GM19240 (cell line): ENCODE results near the gene ATAD2B.
"Not testable (repeated sequence)": the region's sequence is repeated elsewhere in the genome, so short reads cannot be mapped to it uniquely, and the experiment has no call there.

Source experiments
- DNase-seq: peaks from one replicate; pipeline ENCODE4 v3.0.0; 2011; ENCODE audit warnings: low spot score; ENCODE audit not compliant: insufficient read length

The ATAD2B gene

DNA sequence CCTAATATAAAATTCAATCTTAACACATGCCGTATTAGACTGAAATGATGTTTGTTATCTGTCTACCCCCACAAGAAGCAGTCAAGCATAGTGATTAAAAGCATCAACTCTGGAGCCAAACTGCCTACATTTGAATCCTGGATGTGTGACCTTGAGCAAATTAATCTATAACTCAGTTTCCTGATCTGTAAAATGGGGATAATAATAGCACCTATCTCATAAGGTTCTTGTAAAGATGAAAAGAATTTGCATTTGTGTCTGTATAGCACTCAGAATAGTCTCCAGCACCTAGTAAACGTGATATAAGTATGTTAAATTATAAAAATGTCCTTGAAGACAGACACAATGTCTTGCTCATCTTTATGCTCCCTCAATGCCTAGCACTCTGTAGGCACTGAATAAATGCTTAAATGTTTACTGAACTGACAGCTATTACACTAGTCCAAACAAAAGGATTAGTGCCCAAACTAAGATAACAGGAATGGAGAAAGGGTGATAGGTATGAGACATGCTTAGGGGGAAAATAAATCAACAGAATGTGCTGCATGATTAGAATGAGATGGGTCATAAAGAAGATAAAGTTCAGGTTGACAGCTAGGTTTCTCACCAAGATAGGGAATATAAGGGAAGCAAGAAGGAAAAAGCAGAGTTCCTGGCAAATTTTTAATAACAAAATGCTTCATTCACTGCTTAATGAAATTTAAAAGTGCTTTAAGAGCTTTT, 180.6 kb downstream of the ATAD2B start:
- no peak for DNase-seq

DNA sequence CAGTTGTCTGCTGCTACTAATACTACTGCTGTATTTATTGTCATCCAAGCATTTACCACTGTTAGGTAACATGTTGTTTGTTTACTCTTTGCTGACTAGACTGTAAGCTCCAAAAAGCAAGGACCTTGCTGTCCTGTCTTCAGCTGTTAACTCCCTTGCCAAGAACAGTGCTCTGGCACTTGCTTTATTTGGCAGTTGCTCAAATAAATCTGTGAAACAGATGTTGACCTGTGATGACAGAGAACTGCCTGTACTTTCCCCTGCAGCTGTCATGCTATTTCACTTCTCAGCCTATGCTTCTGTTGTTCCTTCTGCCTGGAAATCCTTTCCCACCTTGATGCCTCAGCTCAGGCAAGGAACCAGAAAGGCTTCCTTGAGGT, 181.2 kb downstream of the ATAD2B start:
- no peak for DNase-seq

DNA sequence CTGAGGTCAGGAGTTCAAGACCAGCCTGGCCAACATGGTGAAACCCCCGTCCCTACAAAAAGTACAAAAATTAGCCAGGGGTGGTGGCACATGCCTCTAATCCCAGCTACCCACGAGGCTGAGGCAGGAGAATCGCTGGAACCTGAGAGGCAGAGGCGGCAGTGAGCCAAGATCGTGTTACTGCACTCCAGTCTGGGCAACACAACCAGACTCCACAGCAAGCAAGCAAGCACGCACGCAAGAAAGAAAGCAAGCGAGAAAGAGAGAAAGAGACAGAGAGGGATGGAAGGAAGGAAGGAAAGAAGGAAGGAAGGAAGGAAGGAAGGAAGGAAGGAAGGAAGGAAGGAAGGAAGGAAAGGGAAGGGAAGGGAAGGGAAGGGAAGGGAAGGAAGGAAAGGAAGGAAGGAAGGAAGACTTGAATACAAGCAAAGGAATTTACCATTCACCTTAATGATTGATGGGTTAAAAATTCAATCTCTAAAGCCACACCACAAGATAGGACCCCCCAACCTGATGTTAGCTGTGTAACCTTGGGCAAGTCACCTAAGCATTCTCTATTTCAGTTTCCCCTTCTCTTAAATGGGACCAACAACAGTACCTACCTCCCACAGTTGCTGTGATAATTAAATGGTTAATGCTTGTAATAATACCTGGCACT, 181.7 kb downstream of the ATAD2B start:
- DNase-seq = no peak

DNA sequence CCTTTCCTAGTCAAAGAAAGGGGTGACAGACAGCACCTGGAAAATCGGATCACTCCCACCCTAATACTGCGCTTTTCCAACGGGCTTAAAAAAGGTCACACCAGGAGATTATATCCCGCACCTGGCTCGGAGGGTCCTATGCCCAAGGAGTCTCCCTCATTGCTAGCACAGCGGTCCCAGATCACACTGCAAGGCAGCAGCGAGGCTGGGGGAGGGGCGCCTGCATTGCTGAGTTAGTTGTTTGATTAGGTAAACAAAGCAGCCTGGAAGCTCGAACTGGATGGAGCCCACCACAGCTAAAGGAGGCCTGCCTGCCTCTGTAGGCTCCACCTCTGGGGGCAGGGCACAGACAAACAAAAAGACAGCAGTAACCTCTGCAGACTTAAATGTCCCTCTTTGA, 190.1 kb downstream of the ATAD2B start:
- DNase-seq = not testable (repeated sequence)

DNA sequence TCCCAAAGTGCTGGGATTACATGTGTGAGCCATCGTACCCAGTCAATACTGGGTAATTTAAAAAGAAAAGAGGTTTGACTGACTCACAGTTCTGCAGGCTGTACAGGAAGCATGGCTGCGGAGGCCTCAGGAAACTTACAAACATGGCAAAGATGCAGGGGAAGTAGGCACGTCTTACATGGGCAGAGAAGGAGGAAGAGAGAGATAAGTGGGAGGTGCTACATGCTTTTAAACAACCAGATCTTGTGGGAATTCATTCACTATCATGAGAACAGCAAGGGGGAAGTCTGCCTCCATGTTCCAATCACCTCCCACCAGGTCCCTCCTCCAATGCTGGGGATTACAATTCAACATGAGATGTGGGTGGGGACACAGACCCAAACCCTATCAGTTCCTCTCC, 192.5 kb downstream of the ATAD2B start:
- DNase-seq = no peak

DNA sequence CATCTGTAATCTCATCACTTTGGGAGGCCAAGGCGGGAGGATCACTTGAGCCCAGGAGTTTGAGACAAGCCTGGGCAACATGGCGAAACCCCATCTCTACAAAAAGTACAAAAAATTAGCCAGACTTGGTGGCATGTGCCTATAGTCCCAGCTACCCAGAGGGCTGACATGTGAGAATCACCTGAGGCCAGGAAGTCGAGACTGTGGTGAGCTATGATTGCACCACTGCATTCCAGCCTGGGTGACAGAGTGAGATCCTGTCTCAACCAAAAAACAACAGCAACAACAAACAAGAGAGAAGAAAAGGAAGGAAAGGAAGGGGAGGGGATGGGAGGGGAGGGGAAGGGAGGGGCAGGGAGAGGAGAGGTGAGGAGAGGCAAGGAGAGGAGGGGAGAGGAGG, 203.9 kb downstream of the ATAD2B start:
- DNase-seq = not testable (repeated sequence)

DNA sequence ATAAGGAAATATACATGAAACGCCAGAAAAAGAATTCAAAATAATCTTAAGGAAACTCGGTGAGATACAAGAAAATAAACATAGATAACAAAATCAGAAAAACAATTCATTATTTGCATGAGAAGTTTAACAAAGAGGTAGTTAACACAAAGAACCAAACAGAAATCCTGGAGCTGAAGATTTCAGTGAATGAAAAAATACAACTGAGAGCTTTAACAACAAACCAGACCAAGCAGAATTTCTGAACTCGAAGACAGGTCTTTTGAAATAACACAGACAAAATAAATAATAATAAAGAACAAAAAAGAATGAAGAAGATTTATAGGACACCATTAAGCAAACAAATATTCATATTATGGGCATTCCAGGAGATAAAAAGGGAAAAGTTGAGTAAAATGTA, 204.7 kb downstream of the ATAD2B start:
- DNase-seq = no peak

DNA sequence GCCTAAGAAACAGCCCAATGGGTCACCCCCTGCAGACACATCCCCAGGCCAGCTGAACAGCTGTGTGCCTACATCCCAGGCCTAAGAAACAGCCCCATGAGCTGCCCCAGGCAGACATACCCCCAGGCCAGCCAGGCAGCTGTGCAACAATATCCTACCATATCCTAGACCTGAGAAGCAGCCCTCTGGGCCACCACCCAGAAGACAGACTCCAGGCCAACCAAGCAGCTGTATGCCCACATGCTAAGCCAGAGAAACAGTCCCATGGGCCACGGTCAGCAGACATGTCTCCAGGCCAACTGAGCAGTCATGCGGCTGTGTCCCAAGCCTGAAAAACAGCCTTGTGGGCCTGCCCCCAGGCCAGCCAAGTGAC, 205.5 kb downstream of the ATAD2B start:
- DNase-seq = no peak

DNA sequence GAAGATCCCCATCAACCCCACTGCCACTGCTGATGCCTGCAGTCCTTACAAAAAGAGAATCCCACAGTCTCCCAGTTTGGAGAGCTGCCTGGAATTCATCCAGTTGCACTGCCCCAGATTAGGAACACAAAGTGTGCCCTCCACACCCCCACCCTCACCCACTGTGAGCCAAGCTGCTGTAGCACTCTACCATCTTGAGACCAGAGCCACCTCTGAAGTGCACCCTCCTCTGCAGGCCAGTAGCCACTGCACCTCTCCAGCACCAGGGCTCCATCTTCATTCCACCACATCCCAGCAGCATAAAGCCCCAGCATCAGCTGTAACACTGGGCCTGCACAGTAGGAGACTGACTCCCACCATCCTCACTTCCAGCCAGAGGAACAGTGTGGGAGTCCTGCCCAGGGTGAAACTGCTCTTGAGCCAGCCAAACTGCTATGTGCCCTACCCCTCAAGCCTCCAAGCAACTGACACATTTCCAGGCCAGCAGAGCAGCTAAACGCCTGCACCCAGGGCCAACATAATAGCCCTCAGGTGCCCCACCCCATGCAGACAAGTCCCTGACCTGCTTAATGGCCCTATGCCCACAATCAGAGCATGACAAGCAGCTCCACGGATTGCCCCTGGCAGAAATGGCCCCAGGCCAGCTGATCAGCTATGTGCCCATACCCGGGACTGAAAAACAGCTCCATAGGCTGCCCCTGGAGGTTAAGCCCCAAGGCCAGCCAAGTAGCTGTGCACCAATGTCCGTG, 206.0 kb downstream of the ATAD2B start:
- DNase-seq = no peak

DNA sequence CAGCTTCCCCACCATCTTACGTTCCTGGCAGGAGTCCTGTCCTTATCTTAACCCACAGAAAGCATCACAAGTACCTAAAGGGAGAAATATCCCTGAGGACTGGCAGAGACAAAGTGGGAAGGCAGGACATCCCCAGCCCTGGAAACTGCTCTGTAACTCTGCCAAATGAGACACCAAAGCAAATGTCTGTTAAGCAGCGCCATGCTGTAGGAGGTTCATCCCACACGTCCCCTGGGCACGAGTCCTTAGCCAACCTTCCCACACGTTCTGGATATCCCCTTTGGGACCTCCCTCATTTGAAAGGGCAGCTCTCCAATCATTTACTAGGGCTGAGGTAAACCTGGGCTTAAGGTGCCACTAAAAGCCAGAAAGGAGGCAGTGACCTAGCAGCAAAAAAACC, 207.2 kb downstream of the ATAD2B start:
- DNase-seq = no peak

DNA sequence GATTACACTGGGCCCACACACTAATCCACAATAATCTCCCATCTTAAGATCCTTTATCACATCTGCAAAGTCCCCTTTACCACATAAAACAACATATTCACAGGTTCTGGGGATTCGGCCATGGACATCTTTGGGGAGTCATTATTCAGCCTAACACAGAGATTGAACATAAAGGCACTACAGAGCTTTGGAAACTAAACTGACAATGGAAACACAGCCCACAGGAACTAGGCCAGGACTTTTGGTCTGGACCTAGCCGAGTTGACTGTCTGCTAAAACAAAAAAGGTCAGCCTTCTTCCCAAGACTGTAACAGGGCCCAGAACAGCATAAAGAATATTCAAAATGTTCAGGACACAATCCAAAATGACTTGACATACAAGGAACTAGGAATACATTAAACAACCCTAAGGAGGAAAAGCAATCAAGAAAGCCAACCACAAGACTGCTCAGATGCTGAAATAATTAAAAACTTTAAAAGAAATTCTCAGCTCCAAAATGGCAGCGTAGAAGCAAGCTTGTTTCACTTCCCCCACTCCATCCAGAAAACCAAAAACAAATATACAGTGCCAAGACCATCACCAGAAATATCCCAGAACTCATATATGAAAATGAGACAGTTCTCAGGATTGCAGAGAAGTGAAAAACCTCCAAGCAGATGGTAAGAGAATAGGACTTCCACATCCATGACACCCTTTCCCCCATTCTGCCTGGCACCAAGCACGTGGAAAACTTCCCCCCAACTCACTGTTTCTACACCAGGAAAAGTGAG, 207.8 kb downstream of the ATAD2B start:
- DNase-seq = no peak

DNA sequence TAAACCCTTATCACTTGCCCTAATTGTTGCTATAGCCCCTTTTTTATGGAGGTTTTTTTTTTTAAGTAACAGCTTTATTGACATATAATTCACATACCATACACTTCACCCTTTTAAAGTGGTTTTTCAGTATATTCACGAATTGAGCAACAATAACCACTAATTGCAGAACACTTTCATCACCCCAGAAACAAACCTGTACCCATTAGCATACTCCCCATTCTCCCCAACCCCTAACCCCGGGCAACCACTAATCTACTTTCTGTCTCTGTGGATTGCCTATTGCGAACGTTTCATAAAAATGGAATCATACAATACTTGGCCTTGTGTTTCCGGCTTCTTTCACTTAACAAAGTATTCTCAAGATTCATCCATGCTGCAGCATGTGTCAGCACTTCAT, 213.6 kb downstream of the ATAD2B start:
- no peak for DNase-seq

DNA sequence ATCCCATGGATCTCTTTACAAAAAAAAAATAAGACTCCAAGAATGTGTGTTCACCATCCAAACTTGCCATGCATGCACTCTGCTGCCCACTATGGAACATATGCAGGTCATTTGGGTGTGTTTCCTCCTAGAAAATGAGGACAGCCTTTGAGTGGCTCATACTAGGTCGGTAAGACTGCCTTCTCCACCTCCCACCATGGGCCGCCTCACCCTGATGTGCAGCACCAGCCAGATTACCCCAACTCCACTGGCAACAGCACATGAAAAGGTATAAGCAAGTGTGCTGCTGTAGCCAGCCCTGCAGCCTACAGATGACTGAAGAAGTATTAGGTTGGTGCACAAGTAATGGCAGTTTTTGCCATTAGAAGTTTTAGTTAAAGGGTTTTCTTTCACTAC, 214.2 kb downstream of the ATAD2B start:
- no peak for DNase-seq

DNA sequence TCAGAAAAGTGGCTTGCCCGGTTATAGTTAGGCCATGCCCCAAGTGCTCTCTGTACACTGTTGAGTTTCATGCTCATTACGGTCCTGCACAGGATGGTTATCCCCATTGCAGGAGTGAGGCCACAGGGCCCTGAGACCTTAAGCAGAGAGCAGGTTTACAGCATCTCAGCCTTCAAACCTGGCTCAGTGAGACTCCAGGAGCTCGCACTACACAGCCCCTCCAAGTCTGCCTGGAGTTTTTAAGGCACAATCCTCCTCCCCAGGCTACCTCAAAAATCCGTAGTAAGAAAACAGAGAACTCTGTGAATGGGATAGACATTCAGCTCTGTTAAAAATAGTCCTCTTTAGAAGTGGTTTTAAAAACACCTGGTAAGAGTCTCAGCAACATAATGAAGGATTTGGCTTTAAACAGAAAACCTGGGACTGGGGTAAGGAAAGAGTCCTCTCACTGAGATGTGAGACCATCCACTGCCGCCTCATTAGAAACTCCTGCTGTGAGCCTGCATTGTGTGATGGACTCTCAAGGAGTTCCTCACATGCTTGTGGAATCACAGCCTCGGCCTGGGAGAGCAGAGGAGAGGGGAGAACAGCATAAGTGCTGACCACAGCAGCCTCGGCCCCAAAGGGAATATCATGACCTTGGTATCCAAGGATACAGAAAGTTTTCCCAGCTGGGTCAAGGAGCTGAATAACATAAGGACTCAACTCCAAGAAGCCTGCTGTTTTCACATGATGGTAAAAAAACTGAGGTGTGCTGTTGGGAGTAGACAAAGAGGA, 214.8 kb downstream of the ATAD2B start:
- DNase-seq = no peak

DNA sequence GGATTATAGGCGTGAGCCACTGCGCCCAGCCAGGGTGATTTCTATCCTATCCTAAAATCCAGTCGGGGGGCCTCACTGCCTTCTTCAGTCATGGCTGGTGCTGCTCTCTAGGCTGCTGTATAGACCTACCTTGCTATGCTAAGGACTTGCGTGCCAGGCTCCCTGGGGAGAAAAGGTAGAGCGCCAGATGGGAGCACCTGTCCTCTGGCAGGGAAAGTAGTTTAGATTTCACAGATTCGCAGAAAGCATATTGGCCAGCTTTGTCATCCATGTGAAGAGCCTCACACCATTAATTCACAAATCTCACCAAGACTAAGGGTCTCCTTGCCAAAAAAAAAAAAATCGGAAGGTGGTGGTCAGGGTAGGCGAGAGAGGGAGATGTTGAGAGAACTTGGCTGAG, 217.6 kb downstream of the ATAD2B start:
- DNase-seq = no peak

DNA sequence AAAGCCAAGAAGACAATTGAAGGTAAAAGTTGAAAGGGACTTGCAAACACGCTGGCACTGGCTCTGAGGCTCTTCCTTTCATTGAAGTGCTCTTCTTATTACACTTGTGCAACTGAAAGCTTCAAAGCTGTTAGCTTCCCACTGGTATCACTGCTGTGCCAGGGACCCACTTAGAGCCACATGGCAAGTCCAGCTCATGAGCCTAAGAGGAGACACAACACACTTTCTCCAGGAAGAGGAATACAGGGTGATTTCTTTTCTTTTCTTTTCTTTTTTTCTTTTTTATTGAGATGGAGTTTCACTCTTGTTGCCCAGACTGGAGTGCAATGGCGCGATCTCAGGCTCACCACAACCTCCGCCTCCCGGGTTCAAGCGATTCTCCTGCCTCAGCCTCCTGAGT, 218.2 kb downstream of the ATAD2B start:
- DNase-seq = no peak

DNA sequence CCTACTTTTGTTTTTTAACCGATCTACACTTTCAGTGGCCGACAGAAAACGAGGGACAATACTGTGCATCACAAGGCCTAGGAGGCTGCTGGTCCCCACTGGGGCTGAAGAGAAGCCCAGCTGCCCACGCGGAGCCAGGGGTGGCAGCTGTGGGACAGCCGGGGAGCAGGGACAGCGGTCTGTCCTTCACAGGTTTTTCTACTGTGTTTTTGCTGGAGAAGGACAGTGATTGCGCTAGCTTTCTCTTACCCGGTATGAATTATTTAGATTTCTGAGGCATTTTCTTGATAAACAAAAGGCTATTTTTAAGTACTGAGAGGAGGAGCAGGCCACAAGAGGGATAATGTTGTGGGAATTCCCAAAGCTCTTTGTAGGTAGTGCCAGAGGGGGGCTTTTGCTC, 219.8 kb downstream of the ATAD2B start:
- DNase-seq = no peak

DNA sequence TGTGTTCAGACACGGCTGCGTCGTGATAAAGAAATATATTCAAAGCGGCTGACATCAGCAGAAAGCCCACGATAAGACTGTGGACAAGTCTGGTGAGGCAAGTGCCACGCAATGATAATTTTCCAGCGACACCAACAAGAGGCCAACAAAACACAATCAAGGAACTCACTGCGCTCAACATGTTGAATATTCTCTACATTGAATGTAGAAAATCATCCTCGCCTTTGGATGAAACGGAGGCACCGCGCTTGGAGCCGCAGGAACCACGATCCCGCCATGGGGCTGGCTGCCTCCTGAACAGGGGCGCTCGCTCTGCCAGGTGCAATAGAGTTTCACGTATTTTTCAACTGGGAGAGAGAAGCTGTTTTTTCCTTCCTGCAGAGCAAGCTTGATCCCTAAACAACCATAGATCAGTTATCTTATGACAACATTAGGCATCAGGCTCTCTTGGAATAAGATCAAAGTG, 220.3 kb downstream of the ATAD2B start:
- no peak for DNase-seq

DNA sequence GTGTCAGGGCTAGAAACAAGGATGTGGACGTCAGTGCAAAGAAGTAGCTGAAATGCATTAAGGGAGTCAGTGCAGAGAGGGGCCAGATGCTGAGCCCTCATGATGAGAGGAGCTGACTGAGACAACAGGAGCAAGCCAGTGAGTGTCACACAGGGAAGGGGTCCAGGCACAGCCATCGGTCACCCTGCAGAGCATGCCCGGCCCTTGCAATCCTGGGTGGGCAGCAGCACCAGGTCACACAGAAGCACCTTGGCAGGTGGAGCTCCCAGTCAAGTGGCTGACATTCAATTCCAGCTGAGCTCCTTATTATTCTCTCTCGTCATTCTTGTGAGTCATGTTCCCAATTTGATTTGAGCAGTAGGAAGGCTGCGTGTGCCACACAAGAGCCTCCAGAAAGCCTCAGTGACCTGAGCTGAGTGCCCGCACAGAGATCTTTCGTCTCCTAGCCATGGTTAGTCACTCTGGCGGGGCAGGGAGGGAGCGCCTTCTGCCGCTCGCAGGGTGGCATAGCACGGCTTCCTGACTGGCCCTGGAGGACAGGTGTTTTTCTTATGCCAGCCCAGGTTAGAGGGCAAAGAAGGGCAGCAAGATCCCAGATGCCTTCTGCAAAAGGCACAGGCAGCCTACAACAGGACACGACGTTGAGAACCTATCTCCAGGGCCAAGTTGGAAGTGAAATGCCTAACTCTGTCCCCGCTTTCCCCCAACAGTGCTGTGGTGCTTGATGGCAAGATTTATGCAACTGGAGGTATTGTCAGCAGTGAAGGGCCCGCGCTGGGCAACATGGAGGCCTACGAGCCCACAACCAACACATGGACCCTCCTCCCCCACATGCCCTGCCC, 220.9 kb downstream of the ATAD2B start:
- no peak for DNase-seq
